HepG2 (cell line): ENCODE data around the gene EPN2.

Source experiments
- ASH2L ChIP-seq: fragments of 300-600, 200-600 bp; sonication (generic); IDR thresholded peaks from 2 replicates; pipeline ENCODE4 v1.7.0; 2017; ENCODE audit warnings: low read depth, mild to moderate bottlenecking, moderate library complexity, mixed read lengths, low read length; ENCODE audit not compliant: insufficient read length
- FOXA1 ChIP-seq, 2 experiments: fragments of 450-650 bp in 1 of 2; sonication (generic) in 1 of 2; formaldehyde crosslinking in 1 of 2; IDR thresholded peaks; 2 replicates each; pipeline versions ENCODE4 v1.4.0 to v1.6.1; 2016 to 2020; ENCODE audit warnings: missing genetic modification reagents in 1 of 2
- TF ChIP-seq, protein P1 (sequence below): sonication (generic); formaldehyde crosslinking; IDR thresholded peaks from 2 replicates; pipeline ENCODE4 v1.4.0; 2020; ENCODE audit warnings: missing genetic modification reagents

DNA sequence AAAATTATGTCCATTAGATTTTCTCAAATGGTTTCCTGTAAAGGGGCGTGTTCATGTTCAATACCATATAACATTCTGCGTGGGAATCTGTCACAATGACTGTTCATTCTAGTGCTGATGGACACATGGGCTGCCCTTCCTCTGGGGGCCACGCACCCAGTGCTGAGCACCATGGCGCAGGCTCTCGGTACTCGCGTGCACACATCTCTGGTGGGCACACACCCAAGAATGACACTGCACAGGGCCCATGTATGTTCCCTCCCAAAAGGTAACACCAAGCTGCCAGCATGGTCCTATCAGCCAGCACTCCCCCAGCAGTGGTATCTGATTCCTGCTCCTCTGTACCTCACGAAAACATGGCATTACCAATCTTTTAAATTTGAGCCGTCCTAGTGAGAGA, 111.6 kb downstream of the EPN2 start:
- TF ChIP-seq, protein P1, sequence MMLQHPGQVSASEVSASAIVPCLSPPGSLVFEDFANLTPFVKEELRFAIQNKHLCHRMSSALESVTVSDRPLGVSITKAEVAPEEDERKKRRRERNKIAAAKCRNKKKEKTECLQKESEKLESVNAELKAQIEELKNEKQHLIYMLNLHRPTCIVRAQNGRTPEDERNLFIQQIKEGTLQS (CRISPR knock-in tag): no peak
- TF ChIP-seq FOXA1 (IDR thresholded peaks at IDR 0.05): no peak
- TF ChIP-seq FOXA1 (CRISPR knock-in tag; IDR thresholded peaks at IDR 0.05): no peak
- TF ChIP-seq ASH2L: no peak
